HepG2 (cell line): ENCODE results near the gene CNRIP1. TPM values are rescaled to one million over a fixed set of nuclear protein-coding genes. Genes with fewer than 3 reads are reported as not detected.

Experiments
- FOXJ3 ChIP-seq: sonication (generic); formaldehyde crosslinking; IDR thresholded peaks from 2 replicates; pipeline ENCODE4 v1.4.0; 2020; ENCODE audit warnings: missing genetic modification reagents, mild to moderate bottlenecking, borderline replicate concordance
- HIC2 ChIP-seq: sonication (generic); formaldehyde crosslinking; IDR thresholded peaks from 2 replicates; pipeline ENCODE4 v1.9.0; 2022; ENCODE audit warnings: low read depth, missing genetic modification reagents
- NFE2L2 ChIP-seq: fragments of 150-350 bp; IDR thresholded peaks from 2 replicates; pipeline ENCODE4 v1.6.1; 2014; ENCODE audit warnings: low read length
- SALL1 ChIP-seq: sonication (generic); formaldehyde crosslinking; IDR thresholded peaks from 2 replicates; pipeline ENCODE4 v1.8.0; 2022; ENCODE audit warnings: mild to moderate bottlenecking, missing genetic modification reagents
- STAT6 ChIP-seq: sonication (generic); formaldehyde crosslinking; IDR thresholded peaks from 2 replicates; pipeline ENCODE4 v1.4.0; 2020; ENCODE audit warnings: missing genetic modification reagents, mild to moderate bottlenecking, borderline replicate concordance
- THAP11 ChIP-seq: IDR thresholded peaks from 2 replicates; pipeline ENCODE4 v1.6.1; 2016; ENCODE audit warnings: missing biosample characterization, missing genetic modification reagents
- ZFP36L2 ChIP-seq: sonication (generic); formaldehyde crosslinking; IDR thresholded peaks from 2 replicates; pipeline ENCODE4 v1.4.0; 2020; ENCODE audit warnings: missing genetic modification reagents
- ZNF660 ChIP-seq: sonication (generic); formaldehyde crosslinking; IDR thresholded peaks from 2 replicates; pipeline ENCODE4 v1.5.1; 2020; ENCODE audit warnings: mild to moderate bottlenecking, low read depth, missing genetic modification reagents, borderline replicate concordance
- polyA plus RNA-seq, 8 experiments: library from polyadenylated mRNA; depleted of rRNA in 3 of 8; stranded (reverse) in 7 of 8; unstranded in 1 of 8; fragments of >200 nt; fragmentation: Illumina TruSeq in 4 of 8; extraction: Trizol in 4 of 8; gene quantifications; 2 replicates each; pipeline versions ENCODE4 v1.2.1 to v1.2.3, GENCODE V29; 2011 to 2016; ENCODE audit warnings: low read depth in 4 of 8, missing spikeins in 1 of 8, mixed read lengths in 1 of 8; ENCODE audit not compliant: insufficient read depth in 1 of 8
- total RNA-seq, 5 experiments: library from RNA; depleted of rRNA; stranded (reverse); fragments of >200 nt; fragmentation: Illumina TruSeq; extraction: Trizol; gene quantifications; 2 replicates each; pipeline ENCODE4 v1.2.3, GENCODE V29; 2016; ENCODE audit warnings: low read depth in 1 of 5

The CNRIP1 gene
- total and polyA plus RNA-seq, 2 of the 13 experiments (the other 11 are each of a cell fraction or from before 2014, with no cell fraction given) = not detected

- TF ChIP-seq NFE2L2 = no peak
- no peak for TF ChIP-seq ZNF660 (CRISPR knock-in tag)
- TF ChIP-seq ZFP36L2 = no peak
- no peak; the same call in 1 of the 2 replicates for TF ChIP-seq HIC2
- TF ChIP-seq FOXJ3 (CRISPR knock-in tag) = no peak
- TF ChIP-seq SALL1 = peak; percentile 86
- TF ChIP-seq STAT6 = 0 out of 2 replicates have a peak, but pooled peaks have one; percentile 39
- peak; percentile 92 for TF ChIP-seq THAP11 (CRISPR knock-in tag)
- TF ChIP-seq, all 625 proteins: peak for 335
These were observed 67.1 kb downstream of the CNRIP1 start, which contains the start of gene PPP3R1 (continued) for GRCh38 chr2:68252400-68253218.
